Karpas-422 (cell line): Measurements from ENCODE around the gene PTPRD. TPM values are rescaled to one million over a fixed set of nuclear protein-coding genes. Genes with fewer than 3 reads are reported as not detected.
"Not testable (repeated sequence)": the region's sequence is repeated elsewhere in the genome, so short reads cannot be mapped to it uniquely, and the experiment has no call there.

Source experiments
- DNase-seq: peaks from one replicate; pipeline ENCODE4 v3.0.0-alpha.2; 2015
- H2AFZ ChIP-seq: fragments of 200-600 bp; sonication (generic); 2 replicates; pipeline ENCODE4 v1.6.1; 2014; ENCODE audit warnings: antibody characterized with exemption, low read length, mixed read lengths
- H3K27ac ChIP-seq: fragments of 200-600 bp; sonication (generic); 2 replicates; pipeline ENCODE4 v1.5.1; 2014; ENCODE audit warnings: mild to moderate bottlenecking, low read length, moderate library complexity
- H3K27me3 ChIP-seq: fragments of 200-600 bp; sonication (generic); 2 replicates; pipeline ENCODE4 v1.6.1; 2014; ENCODE audit warnings: low read length, mixed read lengths
- H3K36me3 ChIP-seq: fragments of 200-600 bp; sonication (generic); 2 replicates; pipeline ENCODE4 v1.6.1; 2014; ENCODE audit warnings: low read length, mixed read lengths; ENCODE audit not compliant: insufficient read depth
- H3K4me1 ChIP-seq: fragments of 200-600 bp; sonication (generic); 2 replicates; pipeline ENCODE4 v1.6.1; 2014; ENCODE audit warnings: mild to moderate bottlenecking, low read length, mixed read lengths
- H3K4me2 ChIP-seq: fragments of 200-600 bp; sonication (generic); 2 replicates; pipeline ENCODE4 v1.6.1; 2014; ENCODE audit warnings: low read length, low read depth, mild to moderate bottlenecking; ENCODE audit not compliant: poor library complexity, severe bottlenecking
- H3K4me3 ChIP-seq: fragments of 200-600 bp; sonication (generic); 2 replicates; pipeline ENCODE4 v1.5.1; 2014; ENCODE audit warnings: mild to moderate bottlenecking, antibody characterized with exemption, low read length, mixed read lengths
- H3K79me2 ChIP-seq: fragments of 200-600 bp; sonication (generic); 2 replicates; pipeline ENCODE4 v1.6.1; 2014; ENCODE audit warnings: mild to moderate bottlenecking, low read length, mixed read lengths
- H3K9ac ChIP-seq: fragments of 200-600 bp; sonication (generic); 2 replicates; pipeline ENCODE4 v1.6.0; 2014; ENCODE audit warnings: low read length
- H3K9me2 ChIP-seq: fragments of 200-600 bp; sonication (generic), shearing (Covaris generic); replicated peaks from 2 replicates; pipeline ENCODE4 v1.6.0; 2014; ENCODE audit warnings: mild to moderate bottlenecking, low read length, moderate library complexity; ENCODE audit not compliant: insufficient read depth
- H3K9me3 ChIP-seq: fragments of 300-700, 200-600 bp; sonication (generic); 2 replicates; pipeline ENCODE4 v1.6.1; 2014; ENCODE audit warnings: low read length, mixed read lengths
- H4K20me1 ChIP-seq: fragments of 200-600 bp; sonication (generic); 2 replicates; pipeline ENCODE4 v1.6.1; 2014; ENCODE audit warnings: mild to moderate bottlenecking, antibody characterized with exemption, low read length, low read depth; ENCODE audit not compliant: insufficient read depth
- total RNA-seq: library from RNA; depleted of rRNA; stranded (reverse); fragments of >200 nt; shearing (Covaris generic); gene quantifications from 2 replicates; pipeline ENCODE4 v1.2.3, GENCODE V29; 2014; ENCODE audit warnings: low replicate concordance

Gene PTPRD
- total RNA-seq, 1 experiment from 2014 or later = 0.63 TPM

DNA sequence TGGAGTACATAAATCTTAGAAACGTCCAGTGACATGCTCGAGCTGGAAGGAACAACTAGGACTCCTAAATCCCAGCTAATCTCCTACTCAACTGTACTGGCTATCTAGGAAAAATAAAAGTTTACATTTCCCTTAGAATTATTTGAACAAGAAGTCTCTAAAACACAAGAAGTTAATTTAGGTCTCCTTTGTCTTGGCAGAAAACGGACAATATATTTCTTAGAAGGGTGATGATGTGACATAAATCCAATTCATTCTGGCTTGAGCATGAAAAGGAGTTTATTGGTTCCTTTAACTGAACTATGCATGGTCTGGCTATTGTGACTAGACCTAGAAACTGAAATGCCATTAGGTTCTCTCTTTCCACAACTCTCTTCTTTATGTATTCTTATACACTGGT is 1571.0 kb downstream of the PTPRD start:
- Histone ChIP-seq H3K9me3 (peaks cover 18% of the 10 kb centered on the region), H3K4me2 (no peak overlapping the region), H3K4me1 (no peaks in the 10 kb centered on the region), H3K4me3 (no peak overlapping the region), H3K9me2 (no peaks in the 10 kb centered on the region), H2AFZ (no peak overlapping the region), H3K27ac (no peak overlapping the region), H4K20me1 (no peaks in the 10 kb centered on the region), H3K9ac (no peak overlapping the region), H3K79me2 (no peaks in the 10 kb centered on the region), H3K27me3 (no peaks in the 10 kb centered on the region), H3K36me3 (no peaks in the 10 kb centered on the region)
- DNase-seq = no peak

DNA sequence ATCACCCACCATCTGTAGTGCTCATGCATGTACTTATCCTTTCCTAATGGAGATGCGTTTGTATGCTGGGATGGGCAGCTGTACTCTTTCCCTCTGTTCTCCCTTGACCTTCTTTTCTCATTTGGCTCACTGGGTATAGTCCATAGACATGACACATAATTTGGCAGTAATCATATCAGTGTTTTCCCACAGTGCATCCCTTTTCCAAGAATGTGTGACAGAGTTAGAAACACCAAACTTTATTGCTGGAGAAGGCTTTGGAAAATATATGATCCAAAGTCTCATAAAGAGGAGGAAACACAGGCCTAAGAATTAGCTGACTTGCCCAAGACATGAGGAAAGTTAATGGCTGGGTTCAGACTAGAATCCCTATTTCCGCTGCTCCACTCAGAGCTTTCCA is 1579.8 kb downstream of the PTPRD start:
- no peaks in the 10 kb centered on the region for H3K79me2 ChIP-seq
- H3K4me2 ChIP-seq = no peak overlapping the region
- H3K9me3 ChIP-seq = peaks cover 17% of the 10 kb centered on the region
- no peaks in the 10 kb centered on the region for H4K20me1 ChIP-seq
- H3K4me1 ChIP-seq = no peaks in the 10 kb centered on the region
- H3K4me3 ChIP-seq = no peak overlapping the region
- H3K27ac ChIP-seq = no peak overlapping the region
- H3K27me3 ChIP-seq = no peaks in the 10 kb centered on the region
- no peak overlapping the region for H2AFZ ChIP-seq
- DNase-seq = no peak
- H3K36me3 ChIP-seq = no peaks in the 10 kb centered on the region
- H3K9ac ChIP-seq = no peak overlapping the region
- H3K9me2 ChIP-seq = no peaks in the 10 kb centered on the region

DNA sequence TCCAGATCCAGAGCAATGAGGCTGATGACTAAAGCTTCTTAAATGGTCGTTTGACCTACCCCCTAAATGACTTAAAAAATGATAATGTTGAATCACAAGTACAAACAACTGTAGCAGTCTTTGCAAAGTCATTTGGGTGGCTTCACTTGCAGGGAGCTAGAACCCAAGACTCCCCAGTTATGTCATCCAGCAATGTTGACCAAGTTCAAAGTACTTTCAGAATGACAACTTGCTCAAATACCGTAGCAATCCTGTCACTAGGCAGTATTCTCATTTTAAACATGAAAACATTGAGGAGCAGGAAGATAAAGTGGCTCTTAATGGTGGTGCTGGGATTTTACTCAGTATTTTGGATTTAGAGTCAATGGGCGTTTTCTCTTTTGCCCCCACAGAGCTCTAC is 1596.2 kb downstream of the PTPRD start:
- Histone ChIP-seq H2AFZ (no peak overlapping the region), H3K27me3 (no peaks in the 10 kb centered on the region), H3K9me2 (no peaks in the 10 kb centered on the region; the same call in 1 of the 2 replicates), H3K4me2 (no peak overlapping the region), H3K9me3 (peaks cover 21% of the 10 kb centered on the region), H3K9ac (no peak overlapping the region), H3K4me1 (no peaks in the 10 kb centered on the region), H3K4me3 (no peak overlapping the region), H3K79me2 (no peaks in the 10 kb centered on the region), H3K36me3 (no peaks in the 10 kb centered on the region), H4K20me1 (no peaks in the 10 kb centered on the region), H3K27ac (no peak overlapping the region)
- DNase-seq = no peak

DNA sequence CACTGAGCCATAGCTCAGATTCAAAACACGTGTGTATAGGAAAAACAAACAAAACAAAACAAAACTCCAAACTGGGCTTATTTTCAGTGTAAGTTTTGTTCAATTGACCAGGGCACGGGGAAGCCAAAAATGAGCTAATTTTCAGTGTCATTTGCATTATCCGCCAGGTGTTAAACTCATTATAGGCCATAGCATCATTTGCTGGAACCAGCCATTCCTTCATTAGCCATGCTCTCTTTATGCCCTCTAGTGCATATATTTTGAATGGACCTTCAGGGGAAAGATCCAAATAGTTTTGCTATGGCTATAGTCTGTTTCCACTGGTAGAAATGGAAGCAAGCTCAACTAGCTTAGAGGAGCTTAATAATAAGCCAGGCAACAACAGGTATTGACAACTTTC is 1608.0 kb downstream of the PTPRD start:
- DNase-seq = no peak

DNA sequence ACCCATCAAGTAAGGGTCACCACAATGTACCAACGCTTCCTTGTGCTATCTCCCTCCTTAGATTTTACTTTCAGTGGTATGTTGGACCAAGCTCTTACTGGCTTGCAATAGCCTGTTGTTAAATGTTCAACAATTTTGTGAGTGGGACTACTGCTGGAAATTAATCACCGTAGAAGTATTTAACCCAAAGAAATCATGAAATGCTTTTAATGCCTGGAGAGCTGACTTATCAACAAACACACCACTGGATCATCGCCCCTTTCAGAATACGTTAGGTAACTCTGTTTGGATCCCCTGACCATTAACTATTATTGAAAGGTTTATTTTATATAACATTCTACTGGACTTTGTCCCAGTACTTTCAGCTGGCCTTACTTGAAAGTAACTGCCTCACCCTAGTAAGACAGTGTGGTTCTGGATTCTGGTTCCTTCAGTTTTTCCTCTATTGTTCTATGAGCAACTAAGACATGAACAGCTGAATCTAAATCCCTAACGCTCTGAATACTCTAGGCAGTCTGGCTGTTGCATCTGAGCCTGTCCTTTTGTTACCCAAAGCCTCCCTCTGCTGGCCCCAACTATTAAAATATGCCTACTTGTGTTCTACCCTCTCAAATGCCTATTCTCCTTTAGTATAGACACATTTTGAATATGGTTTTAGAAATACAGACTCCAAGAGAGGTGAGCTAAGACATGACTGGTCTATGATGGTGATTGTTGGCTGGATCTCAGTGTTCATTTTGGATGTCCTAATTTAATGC is 1609.8 kb downstream of the PTPRD start:
- H3K27ac ChIP-seq = no peak overlapping the region
- H3K9me2 ChIP-seq = no peaks in the 10 kb centered on the region
- no peak overlapping the region for H3K4me2 ChIP-seq
- H3K36me3 ChIP-seq = no peaks in the 10 kb centered on the region
- no peaks in the 10 kb centered on the region for H3K79me2 ChIP-seq
- H2AFZ ChIP-seq = no peak overlapping the region
- H3K4me3 ChIP-seq = no peak overlapping the region
- H3K9me3 ChIP-seq = peaks cover 22% of the 10 kb centered on the region
- no peak overlapping the region for H3K9ac ChIP-seq
- DNase-seq = no peak
- H4K20me1 ChIP-seq = no peaks in the 10 kb centered on the region
- no peaks in the 10 kb centered on the region for H3K4me1 ChIP-seq
- H3K27me3 ChIP-seq = no peaks in the 10 kb centered on the region

More for the DNA sequence above, 1608.0 kb downstream of the PTPRD start:
- peaks cover 17% of the 10 kb centered on the region for H3K9me3 ChIP-seq
- no peaks in the 10 kb centered on the region for H4K20me1 ChIP-seq
- no peak overlapping the region for H2AFZ ChIP-seq
- H3K4me1 ChIP-seq = no peaks in the 10 kb centered on the region
- H3K27ac ChIP-seq = no peak overlapping the region
- H3K9ac ChIP-seq = no peak overlapping the region
- no peaks in the 10 kb centered on the region for H3K36me3 ChIP-seq
- no peaks in the 10 kb centered on the region for H3K79me2 ChIP-seq
- H3K4me3 ChIP-seq = no peak overlapping the region
- no peaks in the 10 kb centered on the region for H3K27me3 ChIP-seq
- H3K9me2 ChIP-seq = no peaks in the 10 kb centered on the region
- no peak overlapping the region for H3K4me2 ChIP-seq

DNA sequence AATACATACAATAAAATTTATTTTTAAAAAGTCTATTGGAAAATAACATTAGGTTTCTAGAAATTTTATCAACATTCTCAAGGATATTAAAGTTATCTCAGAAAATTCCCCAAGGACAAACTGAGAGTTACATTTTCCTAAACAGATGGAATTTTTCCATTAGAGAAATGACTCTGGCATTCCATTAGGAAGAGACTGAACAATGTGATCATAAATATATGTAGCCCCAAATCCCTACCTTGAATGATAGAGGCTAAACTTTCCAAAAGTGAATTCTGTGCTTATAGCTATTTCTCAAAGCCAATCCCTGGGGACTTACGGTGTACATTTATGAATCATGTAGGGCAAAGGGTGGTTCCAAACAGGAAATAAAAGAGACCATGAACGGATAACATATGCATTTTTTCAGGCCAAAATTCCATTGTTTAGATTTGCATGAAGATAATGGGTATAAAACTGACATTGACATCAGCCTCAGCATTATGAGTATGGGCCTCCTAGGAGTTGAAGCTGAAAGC is 1632.2 kb downstream of the PTPRD start:
- Histone ChIP-seq H3K79me2 (no peaks in the 10 kb centered on the region), H3K27me3 (no peaks in the 10 kb centered on the region), H3K4me1 (no peaks in the 10 kb centered on the region), H3K9me2 (no peaks in the 10 kb centered on the region), H3K9me3 (peaks cover 47% of the 10 kb centered on the region), H3K27ac (no peak overlapping the region), H2AFZ (no peak overlapping the region), H3K4me3 (no peak overlapping the region), H3K36me3 (no peaks in the 10 kb centered on the region), H3K9ac (no peak overlapping the region), H4K20me1 (no peaks in the 10 kb centered on the region), H3K4me2 (no peak overlapping the region)
- DNase-seq = no peak

DNA sequence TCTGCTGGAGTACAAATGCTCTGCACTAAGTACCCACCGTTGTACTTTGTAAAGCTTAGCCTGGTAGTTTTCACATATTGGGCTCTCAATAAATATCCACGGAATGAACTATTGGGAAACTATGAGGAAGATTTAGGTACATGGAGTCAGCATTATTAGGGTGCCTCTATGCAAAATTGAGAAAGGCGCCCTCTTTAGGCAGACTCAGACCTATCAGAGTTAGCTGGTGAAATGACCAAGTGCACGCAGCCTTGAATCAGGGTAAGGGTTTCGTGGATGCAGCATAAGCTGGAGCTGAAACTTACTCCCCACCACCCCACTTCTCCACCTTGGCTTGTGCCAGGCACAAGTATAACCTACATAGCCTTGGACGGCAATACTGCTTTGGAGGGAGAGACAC is 1634.5 kb downstream of the PTPRD start:
- no peaks in the 10 kb centered on the region for H3K4me1 ChIP-seq
- no peaks in the 10 kb centered on the region for H3K9me2 ChIP-seq
- no peaks in the 10 kb centered on the region for H3K36me3 ChIP-seq
- H3K9ac ChIP-seq = no peak overlapping the region
- no peak for DNase-seq
- no peak overlapping the region for H3K4me3 ChIP-seq
- H3K27me3 ChIP-seq = no peaks in the 10 kb centered on the region
- no peak overlapping the region for H3K4me2 ChIP-seq
- H3K79me2 ChIP-seq = no peaks in the 10 kb centered on the region
- H3K9me3 ChIP-seq = peaks cover 42% of the 10 kb centered on the region
- H2AFZ ChIP-seq = no peak overlapping the region
- no peaks in the 10 kb centered on the region for H4K20me1 ChIP-seq
- H3K27ac ChIP-seq = no peak overlapping the region

DNA sequence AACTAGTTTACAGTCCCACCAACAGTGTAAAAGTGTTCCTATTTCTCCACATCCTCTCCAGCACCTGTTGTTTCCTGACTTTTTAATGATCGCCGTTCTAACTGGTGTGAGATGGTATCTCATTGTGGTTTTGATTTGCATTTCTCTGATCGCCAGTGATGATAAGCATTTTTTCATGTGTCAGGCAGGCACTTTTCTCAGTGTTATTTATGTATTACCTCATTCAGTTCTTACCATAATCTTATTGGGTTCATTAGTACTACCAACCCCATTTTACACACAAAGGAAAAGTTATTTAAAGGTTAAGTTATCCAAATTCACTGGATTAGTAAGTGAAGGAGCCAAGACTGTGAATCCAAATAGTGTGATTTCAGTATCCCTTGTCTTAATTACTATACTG is 1644.5 kb downstream of the PTPRD start:
- H3K9me2 ChIP-seq, H3K27ac ChIP-seq, H3K9ac ChIP-seq, H3K36me3 ChIP-seq, H3K4me1 ChIP-seq, H3K4me2 ChIP-seq, H2AFZ ChIP-seq, DNase-seq, H3K4me3 ChIP-seq, H3K79me2 ChIP-seq, H4K20me1 ChIP-seq, H3K27me3 ChIP-seq: not testable (repeated sequence)
- H3K9me3 ChIP-seq = peaks cover 36% of the 10 kb centered on the region
